ENCODE measurements around the gene CSMD2. TPM values are rescaled to one million over a fixed set of nuclear protein-coding genes. Genes with fewer than 3 reads are reported as not detected.

Gene CSMD2
- total RNA-seq, 2 experiments from 2014 or later, result not detected

DNA sequence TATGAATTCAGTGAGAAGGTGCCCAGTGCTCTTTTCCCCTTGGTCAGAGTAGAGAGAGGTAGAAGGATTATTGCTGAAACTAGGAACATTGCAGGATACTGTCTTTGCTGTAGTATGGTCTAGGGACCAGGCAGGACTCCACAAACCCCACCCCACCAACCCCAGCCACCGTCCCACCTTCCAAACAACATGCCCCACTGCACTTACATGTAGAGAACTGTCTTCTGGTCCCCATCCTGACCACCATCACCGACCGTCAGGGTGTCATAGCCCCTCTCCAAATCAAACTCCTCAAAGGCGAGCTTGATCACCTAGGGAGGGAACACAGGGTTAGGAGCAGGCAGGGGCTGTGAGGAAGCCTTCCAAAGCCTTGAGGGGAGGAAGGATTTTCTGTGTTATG lies 372.8 kb downstream of the CSMD2 start:
- POLR2A ChIA-PET, result no interaction called here
- ATAC-seq (ENCODE audit: poor library complexity) (no peak), DNase-seq (no peak)
- CTCF ChIA-PET, result no interaction called here
- intact Hi-C loops (cut with DNase I, micrococcal nuclease), result no loop called here
- H3K4me3 Mint-ChIP-seq, result no peak overlapping the region
- no peak overlapping the region for H3K27ac Mint-ChIP-seq
- H3K27me3 Mint-ChIP-seq, result peaks cover 20% of the 10 kb centered on the region
- no peaks in the 10 kb centered on the region for H3K36me3 Mint-ChIP-seq (ENCODE audit: low read depth)
- peaks cover 8% of the 10 kb centered on the region for H3K9me3 Mint-ChIP-seq
- Histone ChIP-seq H3K9me3 (ENCODE audit: control insufficient read depth in 1 of 2, insufficient read depth in 1 of 2, low read length in 2 of 2) (peaks cover 8 to 9% of the 10 kb centered on the region in 2 experiments), H3K36me3 (ENCODE audit: insufficient read depth, low read length) (no peaks in the 10 kb centered on the region), H3K27me3 (ENCODE audit: control insufficient read depth in 1 of 2, insufficient read depth in 2 of 2, low read length in 2 of 2) (peaks cover 3 to 4% of the 10 kb centered on the region in 2 experiments), H3K4me3 (ENCODE audit: low read length) (no peak overlapping the region), H3K27ac (ENCODE audit: low read depth in 1 of 2, low read length in 2 of 2) (no peak overlapping the region), H3K4me1 (ENCODE audit: insufficient read depth, low read length) (no peaks in the 10 kb centered on the region)
- TF ChIP-seq CTCF (IDR thresholded peaks at IDR 0.05), result no peak
- H3K4me1 Mint-ChIP-seq (ENCODE audit: low read depth), result no peaks in the 10 kb centered on the region

DNA sequence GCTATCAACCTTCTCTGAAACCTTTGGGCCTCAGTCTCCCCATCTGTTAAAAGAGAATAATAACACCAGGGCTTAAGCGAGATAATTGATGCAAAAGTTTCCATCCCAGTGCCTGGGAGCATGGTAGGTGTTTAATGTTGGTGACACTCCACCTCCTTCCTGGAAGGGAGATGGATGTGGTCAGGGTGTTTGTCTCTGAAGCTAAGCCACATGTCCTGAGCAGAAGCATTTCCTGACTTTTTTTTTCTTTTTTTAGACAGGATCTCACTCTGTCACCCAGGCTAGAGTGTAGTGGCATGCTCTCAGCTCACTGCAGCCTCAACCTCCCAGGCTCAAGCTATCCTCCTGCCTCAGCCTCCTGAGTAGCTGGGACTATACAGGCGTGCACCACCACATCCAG lies 373.8 kb downstream of the CSMD2 start:
- Histone ChIP-seq H3K27ac (ENCODE audit: low read depth in 1 of 2, low read length in 2 of 2) (no peak overlapping the region), H3K27me3 (ENCODE audit: control insufficient read depth in 1 of 2, insufficient read depth in 2 of 2, low read length in 2 of 2) (peaks cover 3 to 4% of the 10 kb centered on the region in 2 experiments), H3K4me3 (ENCODE audit: low read length) (no peak overlapping the region), H3K9me3 (ENCODE audit: control insufficient read depth in 1 of 2, insufficient read depth in 1 of 2, low read length in 2 of 2) (peaks cover 5 to 7% of the 10 kb centered on the region in 2 experiments), H3K4me1 (ENCODE audit: insufficient read depth, low read length) (no peaks in the 10 kb centered on the region), H3K36me3 (ENCODE audit: insufficient read depth, low read length) (no peaks in the 10 kb centered on the region)
- ATAC-seq (ENCODE audit: poor library complexity), result no peak
- Mint-ChIP-seq H3K27ac (no peak overlapping the region), H3K4me3 (no peak overlapping the region), H3K27me3 (peaks cover 20% of the 10 kb centered on the region), H3K36me3 (ENCODE audit: low read depth) (no peaks in the 10 kb centered on the region), H3K4me1 (ENCODE audit: low read depth) (no peaks in the 10 kb centered on the region), H3K9me3 (peaks cover 4% of the 10 kb centered on the region)
- ChIA-PET POLR2A (no interaction called here), CTCF (no interaction called here)
- no peak for TF ChIP-seq CTCF (IDR thresholded peaks at IDR 0.05)
- no peak for DNase-seq
- intact Hi-C loops (cut with DNase I, micrococcal nuclease), result no loop called here

DNA sequence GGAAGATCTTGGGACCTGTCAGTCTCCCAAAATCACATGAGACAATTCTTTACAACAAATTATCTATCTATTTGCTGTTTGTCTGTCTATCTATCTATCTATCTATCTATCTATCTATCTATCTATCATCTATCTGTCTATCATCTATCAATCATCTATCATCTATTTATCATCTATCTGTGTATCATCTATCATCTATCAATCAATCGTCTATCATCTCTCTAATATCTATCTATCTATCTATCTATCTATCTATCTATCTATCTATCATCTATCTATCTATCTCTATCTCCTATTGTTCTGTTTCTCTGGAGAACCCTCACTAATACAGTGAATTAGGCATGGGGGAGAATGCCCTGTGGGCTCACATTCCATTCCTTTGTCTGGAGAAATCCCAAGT lies 374.5 kb downstream of the CSMD2 start:
- H3K27ac Mint-ChIP-seq, result no peak overlapping the region
- H3K27me3 ChIP-seq (ENCODE audit: control insufficient read depth in 1 of 2, insufficient read depth in 2 of 2, low read length in 2 of 2), result peaks cover 3 to 4% of the 10 kb centered on the region in 2 experiments
- H3K4me1 ChIP-seq (ENCODE audit: insufficient read depth, low read length), result no peaks in the 10 kb centered on the region
- no peaks in the 10 kb centered on the region for H3K36me3 Mint-ChIP-seq (ENCODE audit: low read depth)
- peaks cover 20% of the 10 kb centered on the region for H3K27me3 Mint-ChIP-seq
- no peak overlapping the region for H3K27ac ChIP-seq (ENCODE audit: low read depth in 1 of 2, low read length in 2 of 2)
- peaks cover 4% of the 10 kb centered on the region for H3K9me3 Mint-ChIP-seq
- ChIA-PET POLR2A (no interaction called here), CTCF (no interaction called here)
- DNase-seq, result no peak
- H3K4me3 ChIP-seq (ENCODE audit: low read length), result no peak overlapping the region
- peaks cover 0 to 5% of the 10 kb centered on the region in 2 experiments for H3K9me3 ChIP-seq (ENCODE audit: control insufficient read depth in 1 of 2, insufficient read depth in 1 of 2, low read length in 2 of 2)
- no peaks in the 10 kb centered on the region for H3K36me3 ChIP-seq (ENCODE audit: insufficient read depth, low read length)
- no peak for TF ChIP-seq CTCF (IDR thresholded peaks at IDR 0.05)
- ATAC-seq (ENCODE audit: poor library complexity), result no peak
- no peak overlapping the region for H3K4me3 Mint-ChIP-seq
- intact Hi-C loops (cut with DNase I, micrococcal nuclease), result no loop called here
- no peaks in the 10 kb centered on the region for H3K4me1 Mint-ChIP-seq (ENCODE audit: low read depth)

All from CD4-positive, alpha-beta T cell (primary cell).